Kidney (tissue), 22 donors: ENCODE data around the gene TYRO3. TPM values are rescaled to one million over a fixed set of nuclear protein-coding genes. Genes with fewer than 3 reads are reported as not detected.
A peak's percentile ranks its signal among the peaks of the same experiment; 100 is the strongest.

Source experiments
- DNase-seq, 5 donors: peaks; one replicate each; pipeline ENCODE4 v3.0.0-alpha.2; 2013 to 2020
- FAIRE-seq: peaks from 2 replicates; lab custom pipeline; 2012; peaks lifted over from hg19 to GRCh38; lab: Jason Lieb, UNC
- H3K27ac ChIP-seq, 2 donors: one replicate each; pipeline ENCODE4 v1.7.0; 2013; ENCODE audit warnings: low read depth in 2 of 2, low read length in 2 of 2, inconsistent platforms in 1 of 2
- H3K27me3 ChIP-seq: one replicate; pipeline ENCODE4 v1.7.1; 2013; ENCODE audit warnings: low read length, inconsistent platforms; ENCODE audit not compliant: control insufficient read depth, insufficient read depth
- H3K36me3 ChIP-seq, 3 donors: one replicate each; pipeline versions ENCODE4 v1.7.0 to v1.7.1; 2013; ENCODE audit warnings: low read length in 3 of 3, control low read depth in 1 of 3, inconsistent platforms in 1 of 3; ENCODE audit not compliant: insufficient read depth in 3 of 3, control insufficient read depth in 2 of 3
- H3K4me1 ChIP-seq, 3 donors: one replicate each; pipeline versions ENCODE4 v1.7.0 to v1.7.1; 2013; ENCODE audit warnings: low read length in 3 of 3, inconsistent platforms in 1 of 3, low read depth in 1 of 3; ENCODE audit not compliant: control insufficient read depth in 2 of 3, insufficient read depth in 2 of 3
- H3K4me3 ChIP-seq, 3 donors: one replicate each; pipeline versions ENCODE4 v1.7.0 to v1.8.1; 2013; ENCODE audit warnings: low read length in 3 of 3, control low read depth in 1 of 3, inconsistent platforms in 1 of 3
- H3K9ac ChIP-seq, 3 donors: one replicate each; pipeline versions ENCODE4 v1.7.0 to v1.7.1; 2013; ENCODE audit warnings: low read length in 3 of 3, control low read depth in 1 of 3, inconsistent platforms in 1 of 3
- H3K9me3 ChIP-seq, 3 donors: one replicate each; pipeline versions ENCODE4 v1.7.0 to v1.7.1; 2013; ENCODE audit warnings: low read length in 3 of 3, control low read depth in 1 of 3, inconsistent platforms in 1 of 3; ENCODE audit not compliant: control insufficient read depth in 2 of 3, insufficient read depth in 1 of 3
- CTCF ChIP-seq: IDR thresholded peaks from 3 replicates; pipeline ENCODE4 v1.5.1; 2012; ENCODE audit warnings: mild to moderate bottlenecking, moderate library complexity, borderline replicate concordance; ENCODE audit not compliant: insufficient read depth; ENCODE audit errors: extremely low read depth
- intact Hi-C: fragments of 100-400 bp; cut with DNase I; formaldehyde crosslinking; loops from one replicate; pipeline ENCODE4 v1.11.1; 2022
- long read RNA-seq, 10 donors: library from polyadenylated mRNA in 1 of 10; unstranded in 1 of 10; transcript quantifications; one replicate each; pipeline ENCODE4 v2.0.0 and lab custom pipeline, GENCODE V29; 2021 to 2026
- polyA plus RNA-seq: library from polyadenylated mRNA; stranded (reverse); fragments of 350-450 nt; fragmentation: Illumina TruSeq; extraction: RNeasy Lipid Tissue Mini Kit (QIAGEN cat#74804); gene quantifications from one replicate; pipeline ENCODE4 v1.2.3, GENCODE V29; 2014; ENCODE audit warnings: low read depth, low replicate concordance; ENCODE audit not compliant: insufficient read depth
- total RNA-seq: library from RNA; stranded (reverse); fragmentation: NEBNext Ultra II Directional; extraction: Animal tissue kit (Norgen Biotek cat#: 25700); gene quantifications from one replicate; pipeline ENCODE4 v1.2.1, GENCODE V29; 2021
- donor health status: control.
- donor health status: control.
- donor health status: control.
- donor health status: control.
- donor health status: control.
- donor health status: DM: yes; HTN: yes; CAD: no.
- donor health status: Normal renal cell carcinoma (clear cell type).

TYRO3 gene
- total RNA-seq: 2.5 TPM
- 46.5 TPM for polyA plus RNA-seq
- long read RNA-seq, donor 1, full-length matches to known transcripts: 31 of 36 reads
- long read RNA-seq, donor 1, partial matches to known transcripts: 5 of 36 reads
- long read RNA-seq, donor 1, other reads (novel, unspliced or antisense): 0 of 36 reads
- long read RNA-seq, donor 2, full-length matches to known transcripts: 36 of 36 reads
- long read RNA-seq, donor 2, partial matches to known transcripts: 0 of 36 reads
- long read RNA-seq, donor 2, other reads (novel, unspliced or antisense): 0 of 36 reads
- long read RNA-seq, donor 3, full-length matches to known transcripts: 52 of 63 reads
- long read RNA-seq, donor 3, partial matches to known transcripts: 11 of 63 reads
- long read RNA-seq, donor 3, other reads (novel, unspliced or antisense): 0 of 63 reads
- long read RNA-seq, donor 4, full-length matches to known transcripts: 22 of 22 reads
- long read RNA-seq, donor 4, partial matches to known transcripts: 0 of 22 reads
- long read RNA-seq, donor 4, other reads (novel, unspliced or antisense): 0 of 22 reads
- long read RNA-seq, donor 5, partial matches to known transcripts: 0 of 1 reads
- long read RNA-seq, donor 5, other reads (novel, unspliced or antisense): 0 of 1 reads
- long read RNA-seq, donor 6, full-length matches to known transcripts: 17 of 17 reads
- long read RNA-seq, donor 6, partial matches to known transcripts: 0 of 17 reads
- long read RNA-seq, donor 6, other reads (novel, unspliced or antisense): 0 of 17 reads
- long read RNA-seq, donor 7, full-length matches to known transcripts: 2 of 4 reads
- long read RNA-seq, donor 7, partial matches to known transcripts: 2 of 4 reads
- long read RNA-seq, donor 7, other reads (novel, unspliced or antisense): 0 of 4 reads
- long read RNA-seq, donor 8, full-length matches to known transcripts: 29 of 39 reads
- long read RNA-seq, donor 8, partial matches to known transcripts: 10 of 39 reads
- long read RNA-seq, donor 8, other reads (novel, unspliced or antisense): 0 of 39 reads
- long read RNA-seq, donor 9, full-length matches to known transcripts: 22 of 27 reads
- long read RNA-seq, donor 9, partial matches to known transcripts: 5 of 27 reads
- long read RNA-seq, donor 9, other reads (novel, unspliced or antisense): 0 of 27 reads
- long read RNA-seq, donor 10, full-length matches to known transcripts: 56 of 56 reads
- long read RNA-seq, donor 10, partial matches to known transcripts: 0 of 56 reads
- long read RNA-seq, donor 10, other reads (novel, unspliced or antisense): 0 of 56 reads

DNA sequence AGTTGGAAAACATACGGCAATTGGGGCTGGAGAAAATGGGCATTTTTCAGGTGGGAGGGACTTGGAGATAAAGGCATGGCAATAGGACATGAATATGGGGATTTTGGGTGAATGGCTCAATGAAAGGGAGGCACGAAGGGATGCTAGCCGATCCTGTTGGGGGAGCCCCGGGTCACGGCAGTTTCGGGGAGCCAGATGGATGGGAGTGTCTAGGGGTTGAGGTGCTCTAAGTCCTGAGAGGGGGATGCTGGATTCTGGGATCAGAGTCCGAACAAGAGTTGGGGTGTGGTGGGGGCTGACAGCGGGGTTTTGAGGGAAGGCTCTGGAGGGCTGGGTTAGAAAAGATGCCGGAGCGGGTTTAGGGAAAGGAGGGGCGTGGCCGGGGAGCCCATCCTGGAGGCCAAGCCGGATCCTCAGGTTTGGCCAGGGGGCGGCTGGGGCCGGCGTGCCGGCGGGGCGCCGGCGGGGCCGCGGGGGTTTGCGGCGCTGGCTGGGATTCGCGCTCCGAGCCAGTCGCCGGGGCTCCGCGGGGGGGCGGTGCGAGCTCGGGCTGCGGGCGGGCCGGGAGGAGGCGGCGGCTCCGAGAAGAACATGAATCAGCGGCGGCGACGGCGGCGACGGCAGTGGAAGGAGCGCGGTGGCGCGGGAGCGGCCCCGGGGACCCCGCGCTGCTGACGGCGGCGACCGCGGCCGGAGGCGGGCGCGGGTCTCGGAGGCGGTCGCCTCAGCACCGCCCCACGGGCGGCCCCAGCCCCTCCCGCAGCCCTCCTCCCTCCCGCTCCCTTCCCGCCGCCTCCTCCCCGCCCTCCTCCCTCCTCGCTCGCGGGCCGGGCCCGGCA is at the start of gene TYRO3:
Gene TYRO3, plus strand, starts transcription at position 813 of the 839 bp plus-strand sequence. CDS start 46 bp downstream, outside the sequence.
- intact Hi-C loops: no loop called here
- no peaks in the 10 kb centered on the region for H3K36me3 ChIP-seq
- FAIRE-seq: no peak

DNA sequence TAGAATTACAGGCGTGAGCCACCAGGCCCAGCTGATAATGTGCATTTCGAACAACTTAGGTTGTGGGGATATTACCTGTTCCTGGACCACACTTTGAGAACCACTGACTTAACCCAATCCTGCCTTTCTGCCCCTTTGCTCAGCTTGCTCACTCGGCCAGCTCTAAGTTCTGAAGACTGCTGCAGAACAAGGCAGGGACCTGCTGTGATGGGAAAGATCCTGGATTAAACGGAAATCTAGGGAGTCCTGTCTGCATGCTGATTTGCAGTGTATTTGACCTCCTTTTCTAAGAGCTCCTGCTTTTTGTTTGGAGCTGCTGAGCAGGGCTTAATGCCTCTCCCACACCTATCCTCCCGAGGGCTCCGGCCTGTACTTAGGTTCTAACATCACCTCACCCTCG is 48.3 kb upstream of the TYRO3 start:
- FAIRE-seq (no peak), DNase-seq (no peak)
- no peak for TF ChIP-seq CTCF
- H3K9ac ChIP-seq: no peak overlapping the region
- H3K4me3 ChIP-seq: no peak overlapping the region
- H3K9me3 ChIP-seq: no peaks in the 10 kb centered on the region
- H3K27me3 ChIP-seq: peaks cover 16% of the 10 kb centered on the region
- H3K4me1 ChIP-seq: peaks cover 0 to 18% (median 0%) of the 10 kb centered on the region in 3 donors
- H3K36me3 ChIP-seq: no peaks in the 10 kb centered on the region
- intact Hi-C loops: no loop called here
- no peak overlapping the region for H3K27ac ChIP-seq

More for the DNA sequence above, at the start of gene TYRO3:
- H3K9ac ChIP-seq: peak within 1 kb of the TSS in 1 of 3 donors; percentile 42
- peaks cover 0 to 12% (median 0%) of the 10 kb centered on the region in 3 donors for H3K4me1 ChIP-seq
- no peak for TF ChIP-seq CTCF
- peak within 1 kb of the TSS; percentile 48 to 62 (median 62) for H3K4me3 ChIP-seq
- no peaks in the 10 kb centered on the region for H3K9me3 ChIP-seq
- H3K27me3 ChIP-seq: no peaks in the 10 kb centered on the region
- DNase-seq: peak; percentile 68 to 84 (median 78)
- H3K27ac ChIP-seq: no peak within 1 kb of the TSS

GRCh38 chr15:41511331-41511898 is 47.6 kb upstream of the TYRO3 start:
- intact Hi-C loops: no loop called here
- H3K9ac ChIP-seq: no peak overlapping the region

More at GRCh38 chr15:41511331-41511898, 47.6 kb upstream of the TYRO3 start:
- H3K4me1 ChIP-seq: peaks cover 0 to 18% (median 0%) of the 10 kb centered on the region in 3 donors
- no peak overlapping the region for H3K4me3 ChIP-seq
- H3K27ac ChIP-seq: no peak overlapping the region
- no peak for TF ChIP-seq CTCF
- no peak for FAIRE-seq
- H3K36me3 ChIP-seq: no peaks in the 10 kb centered on the region
- no peaks in the 10 kb centered on the region for H3K9me3 ChIP-seq
- DNase-seq: peak in 4 of 5 donors; percentile 35 to 62 (median 45)
- H3K27me3 ChIP-seq: peaks cover 16% of the 10 kb centered on the region
